Measurements from ENCODE around the gene PDK2. TPM values are rescaled to one million over a fixed set of nuclear protein-coding genes. Genes with fewer than 3 reads are reported as not detected.

Gene PDK2
- total and polyA plus RNA-seq, 10 of the 15 experiments (the other 5 are each of a cell fraction or from before 2014, with no cell fraction given): 0.98 to 22.6 (median 12.3) TPM

GRCh38 chr17:50065056-50065455 is 30.1 kb upstream of the PDK2 start:
- in situ Hi-C loops (cut with MboI) (no loop called here), intact Hi-C loops (cut with micrococcal nuclease; ENCODE audit: unreplicated experiment) (no loop called here)
- Histone ChIP-seq H3K4me3 (no peak overlapping the region), H3K79me2 (ENCODE audit: control insufficient read depth, insufficient read depth, low read length) (no peaks in the 10 kb centered on the region), H3K9ac (ENCODE audit: control insufficient read depth, insufficient read depth, low read length) (no peak overlapping the region), H3K27ac (ENCODE audit: control insufficient read depth, insufficient read depth) (no peak overlapping the region), H3K4me1 (ENCODE audit: control insufficient read depth, insufficient read depth, low read length) (peaks cover 5% of the 10 kb centered on the region; the same call in 1 of the 2 replicates), H3K27me3 (replicated peaks in 1 of 2; ENCODE audit: control insufficient read depth in 2 of 2, insufficient read depth in 2 of 2, low read length in 1 of 2) (no peaks in the 10 kb centered on the region), H4K20me1 (ENCODE audit: control insufficient read depth, insufficient read depth) (no peaks in the 10 kb centered on the region; the same call in 1 of the 2 replicates), H3K4me2 (ENCODE audit: control insufficient read depth, insufficient read depth) (no peak overlapping the region), H3K36me3 (ENCODE audit: control insufficient read depth in 2 of 2, insufficient read depth in 2 of 2, low read length in 1 of 2) (no peaks in the 10 kb centered on the region; a peak in 1 of 4 replicates), H2AFZ (ENCODE audit: control insufficient read depth, low read depth, low read length) (no peak overlapping the region), H3K9me3 (replicated peaks; ENCODE audit: control insufficient read depth, insufficient read depth, low read length) (no peaks in the 10 kb centered on the region)
- 68% methylated on average over 3 of the region's 3 CpGs for WGBS (ENCODE audit: insufficient coverage, insufficient replicate concordance, low lambda C conversion rate, missing lambda C conversion rate)
- ChIA-PET CTCF (interaction anchor here (0.6 to 0.9 kb wide), 2 partner anchors 29 to 557 kb away, joined by 3 read pairs; no protein-coding TSS in a partner anchor), RAD21 (ENCODE audit: unreplicated experiment) (no interaction called here), SMC1A (ENCODE audit: uncharacterized antibody, unreplicated experiment) (no interaction called here), POLR2A (no interaction called here)
- no peak for ATAC-seq
- no TSS peak for BruUV-seq (replicated peaks)
- no peak for DNase-seq (ENCODE audit: low read depth, low spot score)
- TF ChIP-seq RFX5 (IDR thresholded peaks at IDR 0.05; ENCODE audit: low read depth, low read length): no peak
- no peak for TF ChIP-seq IRF4 (IDR thresholded peaks at IDR 0.05; ENCODE audit: low read depth, low read length)
- TF ChIP-seq HSF1 (IDR thresholded peaks at IDR 0.05; ENCODE audit: low read depth, low read length): no peak
- no peak for TF ChIP-seq KAT2A (conservative IDR thresholded peaks at IDR 0.05; ENCODE audit: control insufficient read depth, low read depth, low read length)
- TF ChIP-seq SREBF2 (IDR thresholded peaks at IDR 0.05; ENCODE audit: low read length): no peak
- TF ChIP-seq IKZF2 (IDR thresholded peaks at IDR 0.05): no peak
- no peak for TF ChIP-seq CREB1 (IDR thresholded peaks at IDR 0.05; ENCODE audit: low read depth)
- TF ChIP-seq MLLT1 (IDR thresholded peaks at IDR 0.05): no peak
- FAIRE-seq: no peak
